HG02973 (cell line): Measurements from ENCODE around the gene C20orf144.
"Not testable (repeated sequence)": the region's sequence is repeated elsewhere in the genome, so short reads cannot be mapped to it uniquely, and the experiment has no call there.

Experiments
- ATAC-seq: cut with Tn5 transposase; IDR thresholded peaks from one replicate; pipeline ENCODE4 v1.9.1; 2021; ENCODE audit warnings: moderate library complexity; ENCODE audit not compliant: unreplicated experiment

The C20orf144 gene

DNA sequence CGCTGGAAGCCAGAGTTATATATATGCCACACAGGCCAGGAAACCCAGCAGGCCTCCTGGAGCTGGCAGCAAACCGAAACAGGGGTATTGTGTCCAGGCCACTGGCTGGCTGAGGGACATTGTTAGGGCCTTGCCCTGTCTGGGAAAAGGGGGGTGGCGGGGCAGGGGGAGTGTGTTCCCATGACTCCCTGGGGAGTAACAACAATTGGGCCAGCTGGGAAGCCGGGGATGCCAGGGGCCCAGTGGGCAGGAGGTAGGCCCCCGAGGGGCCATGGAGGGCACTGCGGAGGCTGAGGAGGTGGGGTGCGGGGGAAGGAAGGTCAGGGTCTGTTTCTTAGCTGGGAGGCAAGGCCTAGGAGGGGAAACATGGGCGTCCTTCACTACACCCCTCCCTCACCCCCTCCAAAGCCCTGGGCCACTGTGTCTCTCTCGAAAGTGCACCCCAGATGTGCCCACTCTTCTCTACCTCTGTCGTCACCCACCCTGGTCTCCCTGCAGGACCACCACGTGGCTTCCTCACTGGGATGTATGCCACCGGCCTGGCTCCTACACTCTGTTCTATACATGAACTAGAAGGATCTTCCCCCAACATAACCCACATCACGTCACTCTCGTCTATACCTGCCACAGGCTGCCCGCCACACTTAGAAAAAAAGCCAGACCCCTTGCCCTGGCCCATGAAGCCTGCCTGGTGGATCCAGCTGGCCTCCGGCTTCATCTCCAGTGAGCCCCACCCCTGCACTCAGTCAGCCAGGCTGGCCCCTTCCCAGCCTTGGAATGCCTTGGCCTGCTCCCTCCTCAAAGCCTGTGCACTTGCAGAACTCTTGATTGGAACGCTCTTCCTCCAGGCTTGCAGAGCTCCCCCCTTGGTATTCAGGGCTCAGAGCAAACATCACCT is 31.9 kb downstream of the C20orf144 start:
- no peak for ATAC-seq

DNA sequence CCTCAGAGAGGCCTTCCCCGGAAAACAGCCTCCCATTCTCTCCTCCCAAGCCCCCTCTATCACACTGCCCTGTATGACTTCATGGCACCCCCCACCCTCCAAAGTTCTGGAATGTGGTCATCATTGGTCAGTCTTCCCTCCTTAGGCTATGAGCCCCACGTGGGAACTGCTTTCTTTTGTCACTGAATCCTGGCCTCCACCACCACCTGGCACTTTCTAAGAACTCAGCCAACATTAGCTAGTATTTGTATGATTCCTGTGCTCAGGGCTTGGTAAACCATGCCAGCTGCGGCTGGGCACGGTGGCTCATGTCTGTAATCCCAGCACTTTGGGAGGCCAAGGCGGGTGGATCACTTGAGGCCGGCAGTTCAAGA is 32.5 kb downstream of the C20orf144 start:
- no peak for ATAC-seq

DNA sequence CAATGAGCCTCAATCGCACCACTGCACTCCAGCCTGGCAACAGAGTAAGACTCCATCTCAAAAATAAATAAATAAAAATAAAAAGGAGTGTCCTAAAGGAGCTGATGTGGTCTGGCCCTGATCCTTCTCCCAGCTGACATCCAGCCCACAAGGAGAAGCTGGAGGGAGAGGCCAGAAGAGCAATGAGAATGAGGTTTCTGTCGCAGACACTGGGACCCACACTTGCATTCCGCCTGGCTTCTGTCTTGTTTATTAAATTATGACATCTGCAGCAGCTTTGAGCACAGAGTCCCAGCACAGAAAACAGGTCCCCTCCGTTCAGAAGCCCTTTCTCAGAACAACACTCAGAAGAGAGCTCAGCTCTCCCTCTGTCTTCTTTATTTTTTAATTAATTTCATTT is 34.3 kb downstream of the C20orf144 start:
- ATAC-seq = no peak

DNA sequence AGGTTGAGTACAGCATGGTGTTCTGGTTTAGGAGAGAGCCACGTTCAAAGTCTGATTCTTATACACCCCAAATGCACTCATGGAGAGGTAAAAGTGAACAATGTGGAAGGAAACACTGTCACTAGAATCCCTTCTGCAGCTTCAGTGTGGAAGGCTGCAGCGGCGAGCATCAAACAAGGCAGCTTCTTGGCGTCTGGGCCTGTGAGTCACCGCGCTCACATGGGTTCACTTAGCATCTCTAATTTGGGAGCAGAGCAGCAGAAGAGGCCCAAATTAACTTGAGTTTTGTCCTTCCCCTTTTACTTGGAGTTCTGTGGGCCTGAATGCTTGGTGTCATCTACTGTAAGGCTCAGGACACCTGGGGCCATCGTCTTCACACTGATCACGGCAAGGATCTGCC is 35.0 kb downstream of the C20orf144 start:
- ATAC-seq = no peak

DNA sequence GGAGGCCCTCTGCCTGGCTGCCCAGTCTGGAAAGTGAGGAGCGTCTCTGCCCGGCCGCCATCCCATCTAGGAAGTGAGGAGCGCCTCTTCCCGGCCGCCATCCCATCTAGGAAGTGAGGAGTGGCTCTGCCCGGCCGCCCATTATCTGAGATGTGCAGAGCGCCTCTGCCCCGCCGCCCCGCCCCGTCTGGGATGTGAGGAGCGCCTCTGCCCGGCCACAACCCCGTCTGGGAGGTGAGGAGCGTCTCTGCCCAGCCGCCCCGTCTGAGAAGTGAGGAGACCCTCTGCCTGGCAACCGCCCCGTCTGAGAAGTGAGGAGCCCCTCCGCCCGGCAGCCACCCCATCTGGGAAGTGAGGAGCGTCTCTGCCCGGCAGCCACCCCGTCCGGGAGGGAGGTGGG is 36.8 kb downstream of the C20orf144 start:
- not testable (repeated sequence) for ATAC-seq

DNA sequence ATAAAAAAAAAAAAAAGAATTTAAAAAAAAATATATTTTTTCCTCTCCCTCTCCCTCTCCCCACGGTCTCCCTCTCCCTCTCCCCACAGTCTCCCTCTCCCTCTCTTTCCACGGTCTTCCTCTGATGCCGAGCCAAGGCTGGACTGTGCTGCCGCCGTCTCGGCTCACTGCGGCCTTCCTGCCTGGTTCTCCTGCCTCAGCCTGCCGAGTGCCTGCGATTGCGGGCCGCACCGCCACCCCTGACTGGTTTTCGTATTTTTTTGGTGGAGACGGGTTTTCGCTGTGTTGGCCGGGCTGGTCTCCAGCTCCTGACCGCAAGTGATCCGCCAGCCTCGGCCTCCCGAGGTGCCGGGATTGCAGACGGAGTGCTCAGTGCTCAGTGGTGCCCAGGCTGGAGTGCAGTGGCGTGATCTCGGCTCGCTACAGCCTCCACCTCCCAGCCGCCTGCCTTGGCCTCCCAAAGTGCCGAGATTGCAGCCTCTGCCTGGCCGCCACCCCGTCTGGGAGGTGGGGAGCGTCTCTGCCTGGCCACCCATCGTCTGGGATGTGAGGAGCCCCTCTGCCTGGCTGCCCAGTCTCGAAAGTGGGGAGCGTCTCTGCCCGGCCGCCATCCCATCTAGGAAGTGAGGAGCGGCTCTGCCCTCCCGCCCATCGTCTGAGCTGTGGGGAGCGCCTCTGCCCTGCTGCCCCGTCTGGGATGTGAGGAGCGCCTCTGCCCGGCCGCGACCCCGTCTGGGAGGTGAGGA is 38.7 kb downstream of the C20orf144 start:
- ATAC-seq = not testable (repeated sequence)

DNA sequence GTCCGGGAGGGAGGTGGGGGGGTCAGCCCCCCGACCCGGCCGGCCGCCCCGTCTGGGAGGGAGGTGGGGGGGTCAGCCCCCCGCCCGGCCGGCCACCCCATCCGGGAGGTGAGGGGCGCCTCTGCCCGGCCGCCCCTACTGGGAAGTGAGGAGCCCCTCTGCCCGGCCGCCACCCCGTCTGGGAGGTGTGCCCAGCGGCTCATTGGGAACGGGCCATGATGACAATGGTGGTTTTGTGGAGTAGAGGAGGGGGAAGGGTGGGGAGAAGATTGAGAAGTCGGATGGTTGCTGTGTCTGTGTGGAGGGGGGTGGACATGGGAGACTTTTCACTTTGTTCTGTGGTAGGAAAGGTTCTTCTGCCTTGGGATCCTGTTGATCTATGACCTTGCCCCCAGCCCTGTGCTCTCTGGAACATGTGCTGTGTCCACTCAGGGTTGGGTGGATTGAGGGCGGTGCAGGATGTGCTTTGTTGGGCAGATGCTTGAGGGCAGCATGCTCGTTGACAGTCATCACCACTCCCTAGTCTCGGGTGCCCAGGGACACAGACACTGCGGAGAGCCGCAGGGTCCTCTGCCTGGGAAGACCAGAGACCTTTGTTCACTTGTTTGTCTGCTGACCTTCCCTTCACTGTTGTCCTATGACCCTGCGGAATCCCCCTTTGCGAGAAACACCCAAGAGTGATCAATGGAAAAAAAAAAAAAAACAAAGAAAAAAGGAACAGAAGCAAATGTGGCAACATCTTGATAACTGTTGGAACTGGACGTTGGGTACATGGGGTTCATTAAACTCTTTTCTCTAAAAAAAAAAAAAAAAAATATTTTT is 39.7 kb downstream of the C20orf144 start:
- ATAC-seq = no peak

DNA sequence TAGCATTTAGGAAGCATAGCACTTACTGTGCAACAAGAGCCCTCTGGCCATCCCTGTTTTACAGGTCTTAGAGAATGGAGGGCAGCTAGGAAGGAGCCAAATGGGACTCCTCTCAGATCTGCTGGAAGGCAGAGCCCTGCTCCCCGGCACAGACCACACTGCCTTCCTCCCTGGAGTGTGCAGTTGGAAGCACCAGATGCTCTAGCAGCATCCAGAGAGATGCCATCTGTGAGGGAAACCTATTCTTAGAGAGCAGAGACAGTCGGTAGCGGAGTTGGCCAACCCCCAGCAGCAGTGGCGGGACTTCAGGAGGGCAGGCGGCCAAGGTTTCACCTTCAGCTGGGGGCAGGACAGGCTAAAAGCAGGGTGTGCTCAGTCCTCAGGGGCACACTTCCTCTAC is 40.7 kb downstream of the C20orf144 start:
- no peak for ATAC-seq

DNA sequence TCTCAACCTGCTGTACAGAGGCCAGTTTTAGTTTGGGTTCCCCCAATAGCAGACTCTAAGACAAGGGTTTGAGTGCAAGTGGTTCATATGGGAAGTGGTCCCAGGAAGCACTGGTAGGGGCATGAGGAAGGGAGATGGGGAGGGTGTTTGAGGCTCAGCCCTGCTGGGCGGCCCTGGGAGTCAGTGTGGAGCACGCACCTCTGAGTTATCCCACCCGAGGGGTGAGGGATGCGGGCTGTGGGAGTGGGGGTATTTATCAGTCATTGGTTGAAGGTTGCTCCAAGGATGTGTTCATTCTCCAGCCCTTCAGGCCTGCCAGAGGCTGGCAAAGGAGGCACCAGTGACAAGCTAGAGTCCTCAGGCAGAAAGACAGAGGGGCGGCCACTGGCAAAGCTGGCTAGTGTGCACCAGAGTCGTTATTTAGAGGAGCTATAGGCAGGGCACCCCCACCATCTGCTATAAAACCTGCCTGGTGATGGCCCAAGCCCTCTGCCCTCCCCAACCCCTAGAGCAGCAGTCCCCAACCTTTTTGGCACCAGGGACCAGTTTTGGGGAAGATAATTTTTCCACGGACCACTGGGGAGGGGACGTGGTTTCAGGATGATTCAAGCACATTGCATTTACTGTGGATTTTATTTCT is 41.5 kb downstream of the C20orf144 start:
- ATAC-seq = no peak

DNA sequence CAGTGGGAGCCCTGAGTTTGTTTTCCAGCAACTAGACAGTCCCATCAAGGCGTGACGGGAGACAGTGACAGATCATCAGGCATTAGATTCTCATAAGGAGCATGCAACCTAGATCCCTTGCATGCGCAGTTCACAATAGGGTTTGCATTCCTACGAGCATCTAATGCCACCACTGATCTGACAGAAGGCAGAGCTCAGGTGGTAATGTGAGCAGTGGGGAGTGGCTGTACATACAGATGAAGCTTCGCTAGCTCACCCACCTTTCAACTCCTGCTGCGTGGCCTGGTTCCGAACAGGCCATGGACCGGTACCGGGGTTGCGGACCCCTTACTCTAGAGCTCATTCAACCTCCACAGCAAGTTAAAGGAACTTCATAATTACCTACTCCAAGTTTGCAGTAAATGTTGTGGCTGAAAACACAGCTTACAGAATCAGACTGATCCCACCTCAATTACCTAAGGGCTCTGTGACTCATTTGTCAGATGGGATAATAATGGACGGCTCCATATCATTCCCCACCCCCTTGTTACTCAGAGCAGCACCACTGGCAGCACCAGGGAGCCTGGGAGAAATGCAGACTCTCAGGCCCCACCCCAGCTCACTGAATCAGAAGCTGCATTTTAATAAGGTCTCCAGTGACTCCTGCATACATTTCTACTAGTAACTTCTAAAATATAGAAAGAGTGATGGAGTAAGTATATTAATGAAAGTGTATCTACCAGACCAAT is 42.2 kb downstream of the C20orf144 start:
- ATAC-seq = no peak

DNA sequence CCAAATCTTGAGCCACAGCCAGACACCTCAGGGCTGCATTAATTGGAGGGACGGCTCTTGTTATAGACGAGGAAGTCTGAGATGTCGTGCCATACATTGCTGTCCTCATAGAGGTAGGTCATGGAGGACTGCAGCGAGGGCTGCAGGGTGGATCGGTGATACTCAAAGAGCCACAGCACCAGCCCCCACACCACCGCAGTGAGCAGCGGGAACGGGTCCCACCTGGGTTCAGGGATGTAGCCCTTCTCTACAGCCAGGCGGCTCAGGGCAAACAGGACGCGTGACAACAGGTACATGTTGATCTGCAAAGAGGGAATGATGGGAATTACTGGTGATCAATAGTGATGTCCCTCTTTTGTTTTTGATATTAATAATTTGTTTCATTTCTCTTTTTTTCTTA is 45.5 kb downstream of the C20orf144 start:
- no peak for ATAC-seq

DNA sequence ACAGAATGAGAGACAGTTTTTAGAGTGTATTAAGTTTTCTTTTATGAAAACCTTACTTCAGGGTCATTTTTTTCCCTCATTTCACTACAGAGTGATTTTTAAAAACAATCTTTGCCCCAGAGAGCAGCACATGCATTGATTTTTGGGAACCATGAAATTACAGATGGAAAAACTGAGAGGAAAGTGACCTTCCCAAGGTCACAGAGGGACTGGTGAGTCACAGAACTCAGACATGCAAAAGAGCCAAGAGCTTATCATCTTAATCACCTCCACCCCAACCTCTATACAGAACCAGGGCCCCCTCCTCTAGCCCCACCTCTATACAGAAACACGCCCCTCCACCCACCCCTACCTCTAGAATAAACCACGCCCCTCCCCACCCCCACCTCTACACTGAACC is 47.3 kb downstream of the C20orf144 start:
- ATAC-seq = no peak

DNA sequence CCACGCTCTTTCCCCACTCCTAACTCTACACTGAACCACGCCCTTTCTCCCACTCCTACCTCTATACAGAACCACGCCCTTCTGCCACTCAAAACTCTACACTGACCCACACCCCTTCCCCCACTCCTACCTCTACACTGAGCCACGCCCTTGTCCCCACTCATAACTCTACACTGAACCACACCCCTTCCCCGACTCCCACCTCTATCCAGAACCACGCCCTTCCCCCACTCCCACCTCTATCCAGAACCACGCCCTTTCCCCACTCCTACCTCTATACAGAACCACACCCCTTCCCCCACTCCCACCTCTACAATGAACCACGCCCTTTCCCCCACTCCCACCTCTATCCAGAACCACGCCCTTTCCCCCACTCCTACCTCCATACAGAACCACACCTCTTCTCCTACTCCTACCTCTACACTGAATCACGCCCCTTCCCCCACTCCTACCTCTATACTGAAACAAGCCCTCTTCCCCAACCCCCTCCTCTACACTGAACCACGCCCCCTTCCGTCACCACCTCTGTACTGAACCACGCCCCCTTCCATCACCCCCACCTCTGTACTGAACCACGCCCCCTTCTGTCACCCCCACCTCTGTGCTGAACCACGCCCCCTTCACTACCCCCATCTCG is 47.9 kb downstream of the C20orf144 start:
- no peak for ATAC-seq

DNA sequence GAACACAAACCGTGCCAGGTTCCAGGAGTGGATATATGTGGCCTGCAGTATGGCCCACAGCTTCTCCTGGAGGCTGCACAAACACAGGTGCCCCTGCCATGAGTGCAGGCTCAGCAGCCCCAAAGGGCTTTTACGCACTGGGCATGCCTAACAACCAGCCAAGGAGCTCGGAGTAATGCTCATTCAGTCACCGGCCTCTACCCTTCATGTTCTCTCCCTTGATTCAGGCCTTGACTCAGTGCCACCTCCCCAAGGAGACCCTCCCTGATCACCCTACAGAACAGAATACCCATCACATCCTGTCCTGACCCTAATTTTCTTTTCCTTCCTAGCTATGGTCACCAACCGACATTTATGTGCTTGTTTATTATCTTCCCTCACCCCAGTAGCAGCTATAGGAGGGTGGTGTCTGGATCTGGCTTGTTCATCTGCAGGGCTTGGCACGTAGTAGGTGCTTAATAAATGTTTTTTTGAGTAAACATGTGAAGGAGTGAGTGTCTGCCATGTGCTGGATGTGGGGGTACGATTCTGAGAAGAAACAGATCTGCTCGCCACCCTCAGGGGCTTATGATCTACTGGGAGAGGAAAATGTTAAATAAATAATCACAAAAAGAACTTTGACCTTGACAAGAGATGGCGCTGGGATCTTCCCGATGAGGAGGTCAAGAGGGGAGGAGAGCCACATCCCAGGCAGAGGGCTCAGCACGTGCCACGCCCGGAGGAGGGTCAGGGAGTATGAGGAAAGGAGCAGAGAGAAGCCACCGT is 48.7 kb downstream of the C20orf144 start:
- ATAC-seq = no peak

DNA sequence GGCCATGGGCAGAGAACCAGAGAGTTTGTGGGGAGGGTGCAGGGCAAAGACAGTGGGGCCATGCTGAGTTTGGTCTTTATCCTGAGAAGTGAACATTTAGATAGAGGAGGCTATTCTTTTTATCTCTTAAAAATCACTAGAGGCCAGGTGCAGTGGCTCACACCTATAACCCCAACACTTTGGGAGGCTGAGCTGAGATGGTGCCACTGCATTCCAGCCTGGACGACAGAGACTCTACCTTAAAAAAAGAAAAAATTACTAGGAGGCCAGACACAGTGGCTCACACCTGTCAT is 49.3 kb downstream of the C20orf144 start:
- no peak for ATAC-seq
